Stimulated activated CD8-positive, alpha-beta memory T cell treated with anti-CD3 and anti-CD28 coated beads, Interleukin-12 subunit alpha, Interleukin-12 subunit beta, amount 100 ng/mL, for 24 hours (primary cell): ENCODE data around the gene AGTR2.
"Not testable (repeated sequence)": the region's sequence is repeated elsewhere in the genome, so short reads cannot be mapped to it uniquely, and the experiment has no call there.

ENCODE experiments used
- DNase-seq: peaks from one replicate; pipeline ENCODE4 v3.0.0-alpha.2; 2020; ENCODE audit errors: extremely low read depth

Gene AGTR2, protein sequence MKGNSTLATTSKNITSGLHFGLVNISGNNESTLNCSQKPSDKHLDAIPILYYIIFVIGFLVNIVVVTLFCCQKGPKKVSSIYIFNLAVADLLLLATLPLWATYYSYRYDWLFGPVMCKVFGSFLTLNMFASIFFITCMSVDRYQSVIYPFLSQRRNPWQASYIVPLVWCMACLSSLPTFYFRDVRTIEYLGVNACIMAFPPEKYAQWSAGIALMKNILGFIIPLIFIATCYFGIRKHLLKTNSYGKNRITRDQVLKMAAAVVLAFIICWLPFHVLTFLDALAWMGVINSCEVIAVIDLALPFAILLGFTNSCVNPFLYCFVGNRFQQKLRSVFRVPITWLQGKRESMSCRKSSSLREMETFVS

GRCh38 chrX:116170511-116170910 is at the start of gene AGTR2:
AGTR2 (plus strand) TSS chrX:116170744; CDS start chrX:116172281, 1,537 bp downstream.
- DNase-seq: no peak

DNA sequence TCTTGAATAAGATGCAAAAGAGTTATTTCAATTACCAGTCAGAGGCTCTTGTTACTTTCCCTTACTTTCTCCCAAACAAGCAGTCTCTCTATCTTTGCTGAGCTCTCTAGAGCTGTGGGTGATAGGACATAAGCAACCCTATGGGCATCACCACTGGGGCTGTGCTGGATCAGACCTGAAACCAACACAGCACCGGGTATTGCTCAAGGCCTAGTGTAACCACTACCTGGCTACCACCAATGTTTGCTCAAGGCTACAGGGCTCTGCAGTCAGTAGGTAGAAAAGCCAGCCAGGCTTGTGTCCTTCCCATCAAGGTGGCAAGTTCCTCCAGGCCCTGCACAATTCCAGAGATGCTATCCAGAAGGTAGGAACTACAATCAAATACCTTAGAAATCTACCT is 35.3 kb upstream of the AGTR2 start:
- no peak for DNase-seq

DNA sequence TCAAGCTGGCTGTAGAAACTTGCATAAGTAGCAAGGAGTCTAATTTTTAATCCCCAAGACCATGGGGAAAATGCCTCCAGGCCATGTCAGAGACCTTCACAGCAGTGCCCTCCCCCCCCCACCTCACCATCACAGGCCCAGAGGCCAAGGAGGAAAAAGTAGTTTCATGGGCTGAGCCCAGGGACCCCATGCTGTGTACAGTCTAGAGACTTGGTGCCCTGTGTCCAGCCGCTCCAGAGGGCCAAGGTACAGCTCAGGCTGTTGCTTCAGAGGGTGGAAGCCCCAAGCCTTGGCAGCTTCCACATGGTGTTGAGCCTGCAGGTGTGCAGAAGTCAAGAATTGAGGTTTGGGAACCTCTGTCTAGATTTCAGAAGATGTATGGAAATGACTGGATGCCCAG is 29.3 kb upstream of the AGTR2 start:
- DNase-seq: not testable (repeated sequence)

DNA sequence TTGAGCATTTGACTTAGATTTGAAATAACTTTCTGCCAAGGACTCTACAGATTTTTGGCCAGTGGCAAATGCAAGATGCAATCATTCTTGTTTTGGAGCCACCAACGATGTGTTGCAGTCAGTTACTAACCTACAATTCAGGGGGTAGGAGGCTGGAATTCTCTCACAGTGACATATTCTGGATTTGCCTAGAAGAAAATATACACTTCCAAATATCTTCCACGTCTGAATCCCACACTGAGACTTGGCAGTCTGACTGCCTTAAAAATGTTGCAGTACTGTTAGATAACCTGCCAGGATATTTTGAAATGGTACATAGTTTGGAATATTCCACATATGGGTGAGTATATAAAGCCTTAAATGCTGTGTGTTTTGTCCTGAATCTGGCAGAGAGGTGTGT is 27.6 kb upstream of the AGTR2 start:
- no peak for DNase-seq

GRCh38 chrX:116172976-116173375 is 2.4 kb downstream of the AGTR2 start:
- DNase-seq: no peak

DNA sequence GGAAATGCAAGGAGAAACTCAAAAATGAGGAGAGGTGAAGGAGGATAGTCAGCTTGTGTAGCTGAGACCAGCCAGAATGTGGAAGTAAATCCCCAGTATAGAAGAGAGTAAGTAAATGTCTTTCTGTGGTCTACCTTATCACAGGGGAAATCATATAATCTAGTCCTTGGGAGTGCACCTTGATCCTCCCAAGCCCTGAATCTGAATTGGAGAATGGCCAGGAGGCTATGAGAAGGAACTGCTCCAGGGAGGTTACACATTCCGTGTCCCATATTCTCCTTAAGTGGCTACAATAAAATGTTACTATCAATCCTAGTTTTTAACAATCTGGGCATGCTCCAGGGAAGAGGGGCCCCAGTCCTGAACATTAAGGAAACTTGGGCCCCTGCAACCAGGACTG is 10.8 kb downstream of the AGTR2 start:
- DNase-seq: no peak

GRCh38 chrX:116185163-116185562 is 14.6 kb downstream of the AGTR2 start:
- DNase-seq: no peak

GRCh38 chrX:116194649-116195048 is 24.1 kb downstream of the AGTR2 start:
- DNase-seq: no peak

DNA sequence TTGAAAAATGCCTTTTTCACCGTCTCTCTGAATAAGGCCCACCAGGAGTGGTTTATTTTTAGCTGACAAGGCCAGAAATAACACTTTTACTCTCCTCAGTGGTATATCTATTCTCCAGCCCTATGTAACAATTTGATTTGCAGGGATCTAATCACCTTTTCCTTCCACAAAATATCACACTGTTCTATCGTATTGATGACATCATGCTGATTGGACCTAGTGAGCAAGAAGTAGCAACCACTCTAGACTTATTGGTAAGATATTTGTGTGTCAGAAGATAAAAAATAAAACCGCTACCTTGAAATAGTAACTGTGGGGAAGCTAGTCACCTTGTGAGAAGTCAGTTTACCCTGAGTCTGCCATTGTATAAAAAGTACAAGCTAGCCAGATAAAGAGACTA is 27.7 kb downstream of the AGTR2 start:
- DNase-seq: no peak

- no peak for DNase-seq
Measured at GRCh38 chrX:116198810-116199209, 28.3 kb downstream of the AGTR2 start.

- DNase-seq: no peak
Measured at GRCh38 chrX:116204932-116205331, 34.4 kb downstream of the AGTR2 start.

DNA sequence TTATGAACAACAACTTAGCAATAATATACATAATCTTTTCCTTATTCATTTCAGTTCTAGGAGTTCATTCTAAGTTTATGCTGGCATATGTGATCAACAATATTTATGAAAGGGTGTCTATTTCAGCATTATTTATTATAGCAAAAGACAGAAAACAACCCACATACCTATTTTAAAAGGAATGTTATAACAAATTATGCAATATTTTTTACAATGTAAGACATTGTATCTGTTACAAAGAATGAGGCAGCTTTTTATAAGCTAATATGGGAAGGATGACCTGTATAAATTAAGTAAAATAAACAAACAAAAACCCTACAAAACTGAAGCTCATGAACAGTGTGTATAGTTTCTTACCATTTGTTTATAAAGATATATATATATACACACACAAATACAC is 42.7 kb downstream of the AGTR2 start:
- no peak for DNase-seq

DNA sequence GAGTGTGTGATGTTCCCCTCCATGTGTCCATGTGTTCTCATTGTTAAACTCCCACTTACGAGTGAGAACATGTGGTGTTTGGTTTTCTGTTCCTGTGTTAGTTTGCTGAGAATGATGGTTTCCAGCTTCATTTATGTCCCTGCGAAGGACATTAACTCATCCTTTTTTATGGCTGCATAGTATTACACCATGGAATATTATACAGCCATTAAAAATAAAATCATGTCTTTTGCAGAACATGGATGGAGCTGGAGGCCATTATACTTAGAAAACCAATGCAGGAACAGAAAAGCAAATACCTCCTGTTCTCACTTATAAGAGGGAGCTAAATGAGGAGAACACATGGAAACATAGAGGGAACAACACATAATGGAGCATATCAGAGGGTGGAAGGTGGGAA is 46.5 kb downstream of the AGTR2 start:
- DNase-seq: not testable (repeated sequence)
